H9 (cell line): ENCODE measurements around the gene C5AR1. TPM values are rescaled to one million over a fixed set of nuclear protein-coding genes. Genes with fewer than 3 reads are reported as not detected.

ENCODE experiments used
- DNase-seq: peaks from one replicate; pipeline ENCODE4 v3.0.0-alpha.2; 2017
- H2AFZ ChIP-seq: one replicate; pipeline ENCODE4 v1.6.1; 2013; ENCODE audit warnings: mild to moderate bottlenecking, low read length, control low read depth, moderate library complexity
- H2AK5ac ChIP-seq: 2 replicates; pipeline ENCODE4 v1.6.1; 2013; ENCODE audit warnings: low read length, control low read depth, mixed read lengths; ENCODE audit not compliant: insufficient read length
- H2BK120ac ChIP-seq: one replicate; pipeline ENCODE4 v1.6.1; 2013; ENCODE audit warnings: low read depth, mild to moderate bottlenecking, low read length, control low read depth, inconsistent platforms; ENCODE audit not compliant: poor library complexity, severe bottlenecking
- H2BK12ac ChIP-seq: 2 replicates; pipeline ENCODE4 v1.6.1; 2013; ENCODE audit warnings: low read length, control low read depth, mixed read lengths, low read depth; ENCODE audit not compliant: insufficient read length
- H2BK15ac ChIP-seq: 2 replicates; pipeline ENCODE4 v1.6.1; 2013; ENCODE audit warnings: low read depth, low read length, control low read depth
- H2BK20ac ChIP-seq: one replicate; pipeline ENCODE4 v1.6.1; 2013; ENCODE audit warnings: low read depth, mild to moderate bottlenecking, low read length, control low read depth, inconsistent platforms; ENCODE audit not compliant: poor library complexity, severe bottlenecking
- H2BK5ac ChIP-seq: 2 replicates; pipeline ENCODE4 v1.6.1; 2013; ENCODE audit warnings: low read length, control low read depth, mixed read lengths; ENCODE audit not compliant: insufficient read length
- H3K14ac ChIP-seq: 2 replicates; pipeline ENCODE4 v1.6.1; 2013; ENCODE audit warnings: low read length, control low read depth; ENCODE audit not compliant: insufficient read depth
- H3K18ac ChIP-seq: 2 replicates; pipeline ENCODE4 v1.6.1; 2013; ENCODE audit warnings: low read depth, mild to moderate bottlenecking, mixed read lengths, low read length, control low read depth; ENCODE audit not compliant: insufficient read length
- H3K23ac ChIP-seq: 2 replicates; pipeline ENCODE4 v1.6.1; 2013; ENCODE audit warnings: low read length, control low read depth, mixed read lengths, low read depth; ENCODE audit not compliant: insufficient read length
- H3K23me2 ChIP-seq: 2 replicates; pipeline ENCODE4 v1.6.1; 2013; ENCODE audit warnings: low read depth, mild to moderate bottlenecking, mixed read lengths, low read length, control low read depth; ENCODE audit not compliant: insufficient read length, poor library complexity, severe bottlenecking
- H3K27ac ChIP-seq: 2 replicates; pipeline ENCODE4 v1.5.1; 2013; ENCODE audit warnings: low read length, control low read depth, mixed read lengths, low read depth; ENCODE audit not compliant: insufficient read length
- H3K27me3 ChIP-seq: 2 replicates; pipeline ENCODE4 v1.6.1; 2013; ENCODE audit warnings: low read length, control low read depth, inconsistent platforms; ENCODE audit not compliant: insufficient read depth
- H3K4ac ChIP-seq: 2 replicates; pipeline ENCODE4 v1.6.1; 2013; ENCODE audit warnings: low read depth, mild to moderate bottlenecking, control low read depth, inconsistent platforms, low read length, moderate library complexity
- H3K4me1 ChIP-seq: 2 replicates; pipeline ENCODE4 v1.6.1; 2013; ENCODE audit warnings: low read length, control low read depth, inconsistent platforms; ENCODE audit not compliant: insufficient read depth
- H3K4me2 ChIP-seq: 2 replicates; pipeline ENCODE4 v1.6.1; 2013; ENCODE audit warnings: low read length, control low read depth, mixed read lengths; ENCODE audit not compliant: insufficient read length, insufficient read depth
- H3K56ac ChIP-seq: 2 replicates; pipeline ENCODE4 v1.6.1; 2013; ENCODE audit warnings: low read depth, mild to moderate bottlenecking, mixed read lengths, low read length, control low read depth; ENCODE audit not compliant: insufficient read length
- H3K79me1 ChIP-seq: 2 replicates; pipeline ENCODE4 v1.6.1; 2013; ENCODE audit warnings: low read depth, mild to moderate bottlenecking, moderate library complexity, low read length, control low read depth, inconsistent platforms; ENCODE audit not compliant: insufficient read depth, poor library complexity, severe bottlenecking
- H3K79me2 ChIP-seq: 2 replicates; pipeline ENCODE4 v1.6.1; 2013; ENCODE audit warnings: low read length, control low read depth, inconsistent platforms; ENCODE audit not compliant: insufficient read depth
- H3K9ac ChIP-seq: 2 replicates; pipeline ENCODE4 v1.6.1; 2013; ENCODE audit warnings: low read length, control low read depth, mixed read lengths; ENCODE audit not compliant: insufficient read length; ENCODE audit errors: extremely low read depth
- H3K9me3 ChIP-seq: one replicate; pipeline ENCODE4 v1.6.1; 2013; ENCODE audit warnings: low read depth, low read length, inconsistent platforms; ENCODE audit not compliant: control insufficient read depth
- H3T11ph ChIP-seq: one replicate; pipeline ENCODE4 v1.6.1; 2013; ENCODE audit warnings: mild to moderate bottlenecking, low read length, control low read depth, inconsistent platforms
- H4K20me1 ChIP-seq: one replicate; pipeline ENCODE4 v1.6.1; 2013; ENCODE audit not compliant: control insufficient read depth, insufficient read length, insufficient read depth
- H4K5ac ChIP-seq: 2 replicates; pipeline ENCODE4 v1.6.1; 2013; ENCODE audit warnings: low read depth, mild to moderate bottlenecking, mixed read lengths, low read length, control low read depth; ENCODE audit not compliant: insufficient read length
- H4K8ac ChIP-seq: replicated peaks from 2 replicates; pipeline ENCODE4 v1.6.1; 2013; ENCODE audit warnings: low read length, control low read depth, mixed read lengths, low read depth; ENCODE audit not compliant: insufficient read length
- H4K91ac ChIP-seq: 2 replicates; pipeline ENCODE4 v1.6.1; 2013; ENCODE audit warnings: low read depth, mild to moderate bottlenecking, moderate library complexity, mixed read lengths, low read length, control low read depth; ENCODE audit not compliant: insufficient read length
- H3K27ac Mint-ChIP-seq, 3 experiments: 2 replicates in 2 of 3; 3 replicates in 1 of 3; pipeline ENCODE4 v1.8.0; 2020 to 2021; ENCODE audit warnings: mixed read lengths in 3 of 3, mild to moderate bottlenecking in 1 of 3, moderate library complexity in 1 of 3
- H3K27me3 Mint-ChIP-seq: 2 replicates; pipeline ENCODE4 v1.8.0; 2021; ENCODE audit warnings: low read depth, mild to moderate bottlenecking, moderate library complexity, mixed read lengths
- H3K36me3 Mint-ChIP-seq, 3 experiments: 2 replicates in 2 of 3; 3 replicates in 1 of 3; pipeline ENCODE4 v1.8.0; 2020 to 2021; ENCODE audit warnings: low read depth in 3 of 3, mixed read lengths in 3 of 3; ENCODE audit not compliant: insufficient read depth in 1 of 3
- H3K4me1 Mint-ChIP-seq, 2 experiments: 2 replicates each; pipeline ENCODE4 v1.8.0; 2020; ENCODE audit warnings: mixed read lengths in 2 of 2
- H3K4me3 Mint-ChIP-seq, 2 experiments: 2 replicates in 1 of 2; 3 replicates in 1 of 2; pipeline ENCODE4 v1.8.0; 2020 to 2021; ENCODE audit warnings: mild to moderate bottlenecking in 2 of 2, mixed read lengths in 2 of 2, moderate library complexity in 1 of 2
- H3K9me3 Mint-ChIP-seq, 2 experiments: 2 replicates in 1 of 2; 3 replicates in 1 of 2; pipeline ENCODE4 v1.8.0; 2020; ENCODE audit warnings: mild to moderate bottlenecking in 2 of 2, mixed read lengths in 2 of 2, moderate library complexity in 1 of 2
- CTCF ChIP-seq: fragments of 200-600 bp; sonication (generic); conservative IDR thresholded peaks from 3 replicates; pipeline ENCODE4 v1.8.0; 2021; ENCODE audit warnings: antibody characterized with exemption, mild to moderate bottlenecking
- WGBS: extraction: QIAGEN DNeasy Blood & Tissue Kit; methylation state at CpG from one replicate; pipeline ENCODE4 v1.1.7; 2013; ENCODE audit warnings: missing lambda C conversion rate, low lambda C conversion rate, mixed read lengths; ENCODE audit not compliant: insufficient read length; ENCODE audit errors: extremely low coverage; 5-methylcytosine and 5-hydroxymethylcytosine counted together
- total RNA-seq: library from RNA; stranded (reverse); gene quantifications from 2 replicates; pipeline ENCODE4 v1.2.1, GENCODE V29; 2021

C5AR1 gene
- total RNA-seq, 1 experiment from 2014 or later = 1.8 TPM

GRCh38 chr19:47305309-47305751, 4.3 kb upstream of the C5AR1 start:
- Histone ChIP-seq H3K27me3 (no peaks in the 10 kb centered on the region), H3K23me2 (no peaks in the 10 kb centered on the region), H4K5ac (no peak overlapping the region), H3K18ac (no peak overlapping the region), H2BK20ac (no peak overlapping the region), H3K4me1 (no peaks in the 10 kb centered on the region), H4K91ac (no peak overlapping the region), H4K20me1 (no peaks in the 10 kb centered on the region), H3K4ac (no peak overlapping the region), H2BK5ac (no peak overlapping the region), H3K79me2 (no peaks in the 10 kb centered on the region), H3K9ac (no peak overlapping the region), H2AK5ac (no peak overlapping the region), H3K14ac (no peak overlapping the region), H3K79me1 (no peaks in the 10 kb centered on the region), H2BK15ac (no peak overlapping the region), H4K8ac (no peak overlapping the region), H3T11ph (no peak overlapping the region), H2BK12ac (no peak overlapping the region), H2BK120ac (no peak overlapping the region), H2AFZ (no peak overlapping the region), H3K27ac (no peak overlapping the region), H3K4me2 (no peak overlapping the region), H3K56ac (no peak overlapping the region), H3K23ac (no peak overlapping the region), H3K9me3 (no peaks in the 10 kb centered on the region)
- Mint-ChIP-seq H3K4me3 (no peak overlapping the region), H3K4me1 (peaks cover 7% of the 10 kb centered on the region in 2 experiments), H3K27me3 (peaks cover 8% of the 10 kb centered on the region), H3K27ac (no peak overlapping the region), H3K36me3 (no peaks in the 10 kb centered on the region), H3K9me3 (peaks cover 0 to 2% of the 10 kb centered on the region in 2 experiments; a peak in 2 of 5 replicates)
- peak; percentile 78 for DNase-seq
- no CpG with 5 or more reads among the region's 14 CpGs for WGBS
- TF ChIP-seq CTCF = peak; percentile 97
